Activated CD8-positive, alpha-beta memory T cell treated with anti-CD3 and anti-CD28 coated beads, Interleukin-2, amount 50 U/mL, for 48 hours (primary cell): Measurements from ENCODE around the gene RYR1.
"Not testable (repeated sequence)": the region's sequence is repeated elsewhere in the genome, so short reads cannot be mapped to it uniquely, and the experiment has no call there.

Source experiments
- DNase-seq: peaks from one replicate; pipeline ENCODE4 v3.0.0-alpha.2; 2020

Gene RYR1

GRCh38 chr19:38544569-38545315 is 111.3 kb downstream of the RYR1 start:
- DNase-seq, result no peak

DNA sequence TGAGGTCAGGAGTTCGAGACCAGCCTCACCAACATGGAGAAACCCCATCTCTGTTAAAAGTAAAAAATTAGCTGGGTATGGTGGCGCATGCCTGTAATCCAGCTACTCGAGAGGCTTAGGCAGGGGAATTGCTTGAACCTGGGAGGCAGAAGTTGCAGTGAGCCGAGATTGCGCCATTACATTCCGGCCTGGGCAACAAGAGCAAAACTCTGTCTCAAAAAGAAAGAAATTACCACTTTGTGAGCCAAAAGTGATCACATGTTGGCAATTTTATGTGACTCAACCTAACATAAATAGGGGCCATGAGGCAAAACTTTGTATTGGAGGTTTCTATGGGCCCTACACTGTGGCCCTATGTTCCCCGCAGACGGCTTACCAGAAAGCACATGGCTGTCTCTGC is 112.1 kb downstream of the RYR1 start:
- no peak for DNase-seq

GRCh38 chr19:38547421-38547820 is 113.9 kb downstream of the RYR1 start:
- DNase-seq, result no peak

GRCh38 chr19:38549061-38549460 is 115.6 kb downstream of the RYR1 start:
- no peak for DNase-seq

GRCh38 chr19:38549942-38550341 is 116.5 kb downstream of the RYR1 start:
- DNase-seq, result no peak

DNA sequence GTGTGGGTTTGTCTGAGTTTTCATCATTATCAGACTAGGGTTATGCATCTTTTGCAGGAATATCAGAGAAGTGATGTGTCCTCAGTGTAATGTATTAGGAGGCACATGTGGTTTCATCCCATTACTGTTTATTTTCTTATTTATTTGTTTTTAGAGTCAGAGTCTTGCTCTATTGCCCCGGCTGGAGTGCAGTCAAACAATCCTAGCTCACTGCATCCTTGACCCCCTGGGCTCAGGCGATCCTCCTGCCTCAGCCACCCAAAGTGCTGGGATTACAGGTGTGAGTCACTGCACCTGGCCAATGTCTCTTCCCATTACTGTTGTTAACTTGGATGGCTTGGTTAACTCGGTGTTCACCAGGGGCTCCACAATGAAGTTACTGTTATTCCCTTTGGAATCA is 116.9 kb downstream of the RYR1 start:
- no peak for DNase-seq

- DNase-seq, result peak; percentile 73
These were observed 117.9 kb downstream of the RYR1 start for GRCh38 chr19:38551450-38551813.

- DNase-seq, result not testable (repeated sequence)
These were observed 119.7 kb downstream of the RYR1 start for GRCh38 chr19:38553239-38553638.

- DNase-seq, result no peak
These were observed 121.2 kb downstream of the RYR1 start for GRCh38 chr19:38554676-38555141.

DNA sequence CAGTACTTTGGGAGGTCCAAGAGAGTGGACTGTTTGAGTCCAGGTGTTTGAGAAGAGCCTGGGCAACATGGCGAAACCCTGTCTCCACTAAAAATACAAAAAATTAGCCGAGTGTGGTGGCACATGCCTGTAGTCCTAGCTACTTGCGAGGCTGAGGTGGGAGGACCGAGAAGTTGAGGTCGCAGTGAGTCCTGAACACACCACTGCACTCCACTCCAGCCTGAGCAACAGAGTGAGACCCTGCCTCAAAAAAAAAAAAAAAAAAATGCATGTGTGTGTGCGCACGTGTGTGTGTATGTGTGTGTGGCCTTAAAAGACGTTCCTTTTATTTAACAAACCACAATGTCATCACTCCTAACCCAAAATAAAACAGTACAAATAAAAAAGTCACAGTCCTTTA is 121.7 kb downstream of the RYR1 start:
- DNase-seq, result no peak

DNA sequence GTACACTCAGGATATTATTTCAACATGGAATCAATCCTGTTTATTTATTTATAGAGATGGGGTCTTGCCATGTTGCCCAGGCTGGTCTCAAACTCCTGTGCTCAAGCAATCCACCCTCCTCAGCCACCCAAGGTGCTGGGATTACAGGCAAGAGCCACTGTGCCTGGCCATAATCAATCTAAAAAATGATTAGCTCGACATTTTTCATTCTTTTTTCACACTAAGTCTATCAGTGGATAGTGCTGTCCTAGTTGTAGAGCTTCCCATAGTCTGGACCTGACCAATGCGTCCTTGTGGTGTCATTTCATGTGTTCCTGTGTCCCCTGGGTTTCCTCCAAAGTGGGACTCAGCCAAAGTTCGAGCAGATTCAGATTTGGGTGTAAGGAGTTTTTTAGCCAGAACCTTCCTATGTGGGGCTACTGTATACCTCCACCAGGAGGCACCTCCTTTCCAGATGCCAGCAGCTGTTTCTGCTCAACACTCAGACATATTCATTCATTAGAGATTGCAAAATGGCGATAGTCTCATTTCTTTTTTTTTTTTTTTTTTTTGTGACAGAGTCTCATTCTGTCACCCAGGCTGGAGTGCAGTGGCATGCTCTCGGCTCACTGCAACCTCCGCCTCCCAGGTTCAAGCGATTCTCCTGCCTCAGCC is 123.2 kb downstream of the RYR1 start:
- no peak for DNase-seq

- no peak for DNase-seq
These were observed 123.8 kb downstream of the RYR1 start for GRCh38 chr19:38557205-38557799.

- DNase-seq, result not testable (repeated sequence)
These were observed 125.4 kb downstream of the RYR1 start for GRCh38 chr19:38558933-38559332.

DNA sequence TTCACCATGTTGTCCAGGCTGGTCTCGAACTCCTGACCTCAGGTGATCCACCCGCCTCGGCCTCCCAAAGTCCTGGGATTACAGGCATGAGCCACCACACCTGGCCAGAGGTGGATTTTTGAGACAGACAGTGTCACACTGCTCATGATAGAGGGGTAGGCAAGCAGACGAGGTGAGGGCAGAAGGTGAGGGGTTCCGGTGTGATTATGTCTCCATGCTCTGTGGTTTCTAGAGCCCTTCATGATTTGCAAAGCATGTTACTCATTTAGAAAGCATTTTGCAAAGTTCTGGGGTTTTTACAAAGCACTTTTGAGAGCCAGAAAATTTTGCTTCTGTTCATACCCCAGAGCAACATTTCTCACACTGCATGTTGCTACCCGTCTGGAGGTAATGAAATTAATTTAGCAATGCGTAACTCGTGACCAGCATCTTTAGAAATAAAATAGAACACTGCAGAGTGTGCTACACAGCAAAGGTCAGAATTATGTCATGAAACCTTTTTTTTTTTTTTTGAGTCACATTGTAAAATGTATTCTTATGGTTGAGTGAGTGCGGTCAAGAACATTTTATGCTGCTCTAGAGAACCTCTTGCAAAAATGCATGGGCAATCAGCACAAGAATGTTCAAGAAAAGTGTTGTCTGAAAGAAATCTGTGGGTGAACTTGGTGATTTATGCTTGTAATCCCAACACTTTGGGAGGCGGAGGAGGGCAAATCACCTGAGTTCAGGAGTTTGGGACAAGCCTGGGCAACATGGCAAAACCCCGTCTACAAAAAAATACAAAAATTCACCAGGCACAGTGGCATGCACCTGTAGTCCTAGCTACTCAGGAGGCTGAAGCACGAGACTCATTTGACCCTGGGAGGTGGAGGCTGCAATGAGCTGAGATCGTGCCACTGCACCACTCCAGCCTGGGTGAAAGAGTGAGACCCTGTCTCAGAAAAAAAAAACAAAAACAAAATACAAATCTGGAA is 126.2 kb downstream of the RYR1 start:
- no peak for DNase-seq

DNA sequence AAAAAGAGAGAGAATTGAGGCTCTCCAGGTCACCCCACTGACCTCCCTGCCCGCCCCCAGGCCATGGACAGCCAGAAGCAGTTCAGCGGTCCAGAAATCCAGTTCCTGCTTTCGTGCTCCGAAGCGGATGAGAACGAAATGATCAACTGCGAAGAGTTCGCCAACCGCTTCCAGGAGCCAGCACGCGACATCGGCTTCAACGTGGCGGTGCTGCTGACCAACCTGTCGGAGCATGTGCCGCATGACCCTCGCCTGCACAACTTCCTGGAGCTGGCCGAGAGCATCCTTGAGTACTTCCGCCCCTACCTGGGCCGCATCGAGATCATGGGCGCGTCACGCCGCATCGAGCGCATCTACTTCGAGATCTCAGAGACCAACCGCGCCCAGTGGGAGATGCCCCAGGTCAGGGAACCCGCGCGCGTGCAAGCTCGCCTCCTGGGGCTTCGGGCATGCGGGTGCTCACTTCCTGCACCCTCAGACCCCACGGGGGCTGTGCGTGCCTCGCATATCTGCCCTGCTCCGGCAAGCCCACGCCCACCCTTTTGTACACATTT is 127.6 kb downstream of the RYR1 start:
- no peak for DNase-seq

DNA sequence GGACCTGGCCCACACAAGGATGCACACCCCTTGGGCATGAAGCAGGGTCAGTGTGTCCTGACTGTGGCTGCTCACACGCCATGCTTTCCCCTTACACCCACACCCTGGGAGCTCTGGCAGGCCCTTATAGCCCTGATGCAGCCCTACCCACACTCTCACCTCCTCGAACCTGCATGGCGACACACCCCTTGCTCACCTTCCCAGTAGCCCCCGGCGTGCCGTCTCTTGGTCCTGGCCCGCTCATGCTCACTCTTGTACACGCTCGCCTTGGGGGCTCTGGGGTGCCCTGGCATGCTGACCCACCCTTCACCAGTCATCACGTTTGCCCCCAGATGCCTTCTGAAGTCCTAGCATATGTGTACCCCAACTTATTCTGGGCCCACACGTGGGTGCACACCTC is 128.2 kb downstream of the RYR1 start:
- DNase-seq, result no peak

GRCh38 chr19:38562096-38562495 is 128.6 kb downstream of the RYR1 start:
- DNase-seq, result no peak

DNA sequence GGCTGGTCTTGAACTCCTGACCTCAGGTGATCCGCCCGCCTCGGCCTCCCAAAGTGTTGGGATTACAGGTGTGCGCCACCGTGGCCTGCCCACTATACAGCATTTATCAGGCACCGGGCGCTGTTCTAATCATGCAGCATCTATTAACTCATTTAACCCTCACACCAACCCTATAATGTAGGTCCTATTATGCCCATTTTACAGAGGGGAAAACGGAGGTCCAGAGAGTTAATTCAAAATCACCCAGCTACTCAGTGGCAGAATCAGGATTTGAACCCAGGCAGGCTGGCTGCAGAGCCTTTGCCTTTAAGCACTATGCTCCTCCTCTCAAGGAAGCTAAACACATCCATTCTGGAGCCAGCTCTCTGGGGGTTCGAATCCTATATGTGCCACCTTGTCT is 130.0 kb downstream of the RYR1 start:
- no peak for DNase-seq

DNA sequence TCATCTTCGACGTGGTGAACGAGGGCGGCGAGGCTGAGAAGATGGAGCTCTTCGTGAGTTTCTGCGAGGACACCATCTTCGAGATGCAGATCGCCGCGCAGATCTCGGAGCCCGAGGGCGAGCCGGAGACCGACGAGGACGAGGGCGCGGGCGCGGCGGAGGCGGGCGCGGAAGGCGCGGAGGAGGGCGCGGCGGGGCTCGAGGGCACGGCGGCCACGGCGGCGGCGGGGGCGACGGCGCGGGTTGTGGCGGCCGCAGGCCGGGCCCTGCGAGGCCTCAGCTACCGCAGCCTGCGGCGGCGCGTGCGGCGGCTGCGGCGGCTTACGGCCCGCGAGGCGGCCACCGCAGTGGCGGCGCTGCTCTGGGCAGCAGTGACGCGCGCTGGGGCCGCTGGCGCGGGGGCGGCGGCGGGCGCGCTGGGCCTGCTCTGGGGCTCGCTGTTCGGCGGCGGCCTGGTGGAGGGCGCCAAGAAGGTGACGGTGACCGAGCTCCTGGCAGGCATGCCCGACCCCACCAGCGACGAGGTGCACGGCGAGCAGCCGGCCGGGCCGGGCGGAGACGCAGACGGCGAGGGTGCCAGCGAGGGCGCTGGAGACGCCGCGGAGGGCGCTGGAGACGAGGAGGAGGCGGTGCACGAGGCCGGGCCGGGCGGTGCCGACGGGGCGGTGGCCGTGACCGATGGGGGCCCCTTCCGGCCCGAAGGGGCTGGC is 131.6 kb downstream of the RYR1 start:
- DNase-seq, result peak; percentile 67

DNA sequence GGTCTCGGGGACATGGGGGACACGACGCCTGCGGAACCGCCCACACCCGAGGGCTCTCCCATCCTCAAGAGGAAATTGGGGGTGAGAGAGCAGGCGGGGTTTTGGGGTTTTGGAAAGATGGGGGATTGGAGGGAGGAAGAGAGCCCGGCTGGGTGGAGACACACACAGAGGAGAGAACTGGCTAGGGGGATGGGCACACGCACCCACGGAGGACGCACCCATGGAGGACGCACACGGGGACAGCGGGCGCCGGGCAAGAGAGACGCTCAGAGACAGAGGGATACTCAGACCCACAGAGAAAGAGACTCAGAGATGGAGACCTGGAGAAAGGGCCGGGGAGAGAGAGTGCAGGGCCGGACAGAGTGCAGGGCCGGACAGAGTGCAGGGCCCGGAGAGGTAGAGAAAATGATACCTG is 132.2 kb downstream of the RYR1 start:
- DNase-seq, result no peak

DNA sequence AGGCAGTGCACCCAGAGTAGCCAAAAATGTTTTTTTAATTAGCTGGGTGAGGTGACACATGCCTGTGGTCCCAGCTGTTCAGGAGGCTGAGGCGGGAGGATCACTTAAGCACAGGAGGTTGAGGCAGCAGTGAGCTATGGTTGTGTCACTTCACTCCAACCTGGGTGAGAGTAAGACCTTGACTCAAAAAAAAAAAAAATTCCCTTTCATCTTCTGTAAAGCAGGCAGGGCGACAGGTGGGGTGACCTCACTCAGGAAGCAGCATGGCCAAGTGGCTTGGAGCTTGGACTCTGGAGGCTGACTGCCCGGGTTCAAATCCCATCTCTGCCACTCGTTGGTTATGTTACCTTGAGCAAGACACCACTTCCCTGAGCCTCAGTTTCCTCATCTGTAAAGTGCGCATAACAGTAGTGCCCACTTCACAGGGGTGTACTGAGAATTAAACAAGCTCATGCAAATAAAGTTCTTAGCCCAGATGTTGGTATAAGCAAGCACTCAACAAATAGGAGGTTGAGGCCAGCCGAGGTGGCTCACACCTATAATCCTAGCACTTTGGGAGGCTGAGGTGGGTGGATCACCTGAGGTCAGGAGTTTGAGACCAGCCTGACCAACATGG is 136.0 kb downstream of the RYR1 start:
- no peak for DNase-seq

DNA sequence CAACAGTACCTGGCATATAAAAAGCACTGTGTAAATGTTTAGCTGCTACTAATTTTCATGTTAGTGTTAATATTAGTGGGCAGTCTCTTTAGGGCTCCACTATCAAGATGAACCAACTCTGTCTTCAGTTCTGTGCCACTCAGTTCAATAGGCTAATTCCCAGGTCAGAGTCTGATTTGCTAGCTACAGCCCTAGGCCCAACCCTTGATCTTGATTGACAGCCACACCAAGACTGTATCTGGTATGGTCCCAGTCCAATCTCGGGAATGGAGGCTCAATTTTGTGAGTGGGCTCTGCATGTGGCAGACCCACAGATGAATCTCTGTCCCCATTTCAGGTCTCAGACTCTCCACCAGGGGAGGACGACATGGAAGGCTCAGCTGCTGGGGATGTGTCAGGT is 138.2 kb downstream of the RYR1 start:
- DNase-seq, result no peak
